Measurements from ENCODE around the gene MTURN. TPM values are rescaled to one million over a fixed set of nuclear protein-coding genes. Genes with fewer than 3 reads are reported as not detected.

Gene MTURN
- total and polyA plus RNA-seq, 12 donors: 4.6 to 15.6 (median 7.6) TPM

- Histone ChIP-seq H3K27ac (no peak overlapping the region), H3K4me1 (replicated peaks in 1 of 2) (no peaks in the 10 kb centered on the region), H3K27me3 (no peaks in the 10 kb centered on the region), H3K9me3 (replicated peaks in 1 of 3) (peaks cover 0 to 4% (median 0%) of the 10 kb centered on the region in 3 donors), H3K36me3 (replicated peaks in 1 of 2) (no peaks in the 10 kb centered on the region), H3K4me3 (no peak overlapping the region)
- no peak for DNase-seq
- intact Hi-C loops (cut with DNase I): no loop called here
- no peak for TF ChIP-seq POLR2A (IDR thresholded peaks at IDR 0.05)
- 77 to 91% (median 85%) methylated on average over 3 of the region's 3 CpGs for WGBS, 4 donors
Measured at GRCh38 chr7:30114536-30115238, 20.1 kb upstream of the MTURN start.

DNA sequence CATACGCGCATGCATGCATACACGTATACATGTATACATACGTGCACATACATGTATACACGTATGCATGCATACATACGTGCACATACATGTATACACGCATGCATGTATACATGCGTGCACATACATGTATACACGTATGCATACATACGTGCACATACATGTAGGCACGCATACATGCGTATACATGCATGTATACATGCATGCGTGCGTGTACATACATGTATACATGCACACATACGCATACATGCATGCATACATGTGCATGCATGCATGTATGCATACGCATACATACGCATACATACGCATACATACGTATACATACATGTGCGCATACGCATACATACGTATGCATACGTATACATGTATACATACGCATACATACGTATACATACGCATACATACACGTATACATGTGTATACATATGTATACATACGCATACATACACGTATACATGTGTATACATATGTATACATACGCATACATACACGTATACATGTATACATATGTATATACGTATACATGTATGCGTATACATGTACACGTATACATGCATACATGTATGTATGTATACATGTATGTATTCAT is 19.0 kb upstream of the MTURN start:
- H3K27me3 ChIP-seq: no peaks in the 10 kb centered on the region
- intact Hi-C loops (cut with DNase I): no loop called here
- TF ChIP-seq, protein P1, sequence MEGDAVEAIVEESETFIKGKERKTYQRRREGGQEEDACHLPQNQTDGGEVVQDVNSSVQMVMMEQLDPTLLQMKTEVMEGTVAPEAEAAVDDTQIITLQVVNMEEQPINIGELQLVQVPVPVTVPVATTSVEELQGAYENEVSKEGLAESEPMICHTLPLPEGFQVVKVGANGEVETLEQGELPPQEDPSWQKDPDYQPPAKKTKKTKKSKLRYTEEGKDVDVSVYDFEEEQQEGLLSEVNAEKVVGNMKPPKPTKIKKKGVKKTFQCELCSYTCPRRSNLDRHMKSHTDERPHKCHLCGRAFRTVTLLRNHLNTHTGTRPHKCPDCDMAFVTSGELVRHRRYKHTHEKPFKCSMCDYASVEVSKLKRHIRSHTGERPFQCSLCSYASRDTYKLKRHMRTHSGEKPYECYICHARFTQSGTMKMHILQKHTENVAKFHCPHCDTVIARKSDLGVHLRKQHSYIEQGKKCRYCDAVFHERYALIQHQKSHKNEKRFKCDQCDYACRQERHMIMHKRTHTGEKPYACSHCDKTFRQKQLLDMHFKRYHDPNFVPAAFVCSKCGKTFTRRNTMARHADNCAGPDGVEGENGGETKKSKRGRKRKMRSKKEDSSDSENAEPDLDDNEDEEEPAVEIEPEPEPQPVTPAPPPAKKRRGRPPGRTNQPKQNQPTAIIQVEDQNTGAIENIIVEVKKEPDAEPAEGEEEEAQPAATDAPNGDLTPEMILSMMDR (IDR thresholded peaks at IDR 0.05): no peak
- no peak for TF ChIP-seq POLR2A (IDR thresholded peaks at IDR 0.05)
- DNase-seq: no peak
- H3K4me1 ChIP-seq (replicated peaks in 1 of 2): no peaks in the 10 kb centered on the region
- 86 to 88% (median 87%) methylated on average over 30 to 34 of the region's 34 CpGs for WGBS, 4 donors
- no peak overlapping the region for H3K27ac ChIP-seq
- H3K9me3 ChIP-seq (replicated peaks in 1 of 3): peaks cover 0 to 4% (median 0%) of the 10 kb centered on the region in 3 donors
- no peaks in the 10 kb centered on the region for H3K36me3 ChIP-seq (replicated peaks in 1 of 2)
- no peak overlapping the region for H3K4me3 ChIP-seq

DNA sequence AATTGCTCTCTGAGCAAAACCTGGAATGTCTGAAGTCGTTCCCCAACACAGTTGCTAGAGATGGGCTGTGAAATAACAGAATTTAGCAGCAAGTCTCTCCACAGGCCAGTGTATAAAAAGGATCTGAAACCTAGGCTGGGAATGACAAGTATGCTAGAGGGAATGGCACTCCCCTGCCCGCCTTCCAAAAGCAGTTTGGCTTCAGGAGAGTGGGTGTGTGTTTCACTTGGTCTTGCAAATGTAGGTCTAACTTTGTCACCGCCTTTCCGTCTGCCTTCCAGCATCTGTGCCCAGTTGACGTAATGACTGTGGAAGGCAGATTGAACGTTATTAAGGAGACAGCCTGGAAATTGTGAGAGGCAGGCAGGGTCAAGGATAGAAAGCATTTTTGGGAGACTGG is 18.0 kb upstream of the MTURN start:
- no peak overlapping the region for H3K4me3 ChIP-seq
- intact Hi-C loops (cut with DNase I): no loop called here
- no peaks in the 10 kb centered on the region for H3K4me1 ChIP-seq (replicated peaks in 1 of 2)
- peaks cover 0 to 4% (median 0%) of the 10 kb centered on the region in 3 donors for H3K9me3 ChIP-seq (replicated peaks in 1 of 3)
- H3K36me3 ChIP-seq (replicated peaks in 1 of 2): no peaks in the 10 kb centered on the region
- no peak for DNase-seq
- 67 to 81% (median 74%) methylated on average over 6 of the region's 6 CpGs for WGBS, 4 donors
- TF ChIP-seq, protein P1 (IDR thresholded peaks at IDR 0.05): no peak
- no peak for TF ChIP-seq POLR2A (IDR thresholded peaks at IDR 0.05)
- no peak overlapping the region for H3K27ac ChIP-seq
- H3K27me3 ChIP-seq: no peaks in the 10 kb centered on the region

DNA sequence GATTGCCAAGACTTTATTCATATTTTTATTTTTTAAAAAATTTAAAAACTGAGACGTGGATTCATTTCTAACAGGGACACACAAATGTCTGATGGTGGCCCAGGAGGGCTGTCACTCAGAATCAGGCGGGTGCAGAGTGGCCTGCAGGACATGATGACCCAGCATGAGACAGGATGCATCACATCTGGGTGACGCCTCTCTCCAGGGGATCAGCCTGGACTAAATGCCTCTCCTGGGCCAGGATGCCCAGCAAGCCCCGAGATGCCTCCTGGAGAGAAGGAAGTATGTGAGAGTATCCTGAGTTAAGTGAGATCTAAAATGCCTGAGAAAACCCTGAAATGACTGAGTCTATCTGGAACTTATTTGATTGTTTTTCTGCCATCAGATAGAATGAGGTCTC is 16.9 kb upstream of the MTURN start:
- no peaks in the 10 kb centered on the region for H3K36me3 ChIP-seq (replicated peaks in 1 of 2)
- no peak overlapping the region for H3K27ac ChIP-seq
- no peaks in the 10 kb centered on the region for H3K9me3 ChIP-seq (replicated peaks in 1 of 3)
- no peaks in the 10 kb centered on the region for H3K27me3 ChIP-seq
- TF ChIP-seq, protein P1 (IDR thresholded peaks at IDR 0.05): no peak
- TF ChIP-seq POLR2A (IDR thresholded peaks at IDR 0.05): no peak
- intact Hi-C loops (cut with DNase I): no loop called here
- 85 to 93% (median 92%) methylated on average over 4 of the region's 4 CpGs for WGBS, 4 donors
- H3K4me3 ChIP-seq: no peak overlapping the region
- no peaks in the 10 kb centered on the region for H3K4me1 ChIP-seq (replicated peaks in 1 of 2)
- DNase-seq: no peak

All from adrenal gland (tissue), 12 donors.